GM21360 (cell line): ENCODE results near the gene TNNI3K.

ENCODE experiments used
- ATAC-seq: cut with Tn5 transposase; IDR thresholded peaks from one replicate; pipeline ENCODE4 v1.9.1; 2021; ENCODE audit warnings: mild to moderate bottlenecking, moderate library complexity; ENCODE audit not compliant: unreplicated experiment

The TNNI3K gene

DNA sequence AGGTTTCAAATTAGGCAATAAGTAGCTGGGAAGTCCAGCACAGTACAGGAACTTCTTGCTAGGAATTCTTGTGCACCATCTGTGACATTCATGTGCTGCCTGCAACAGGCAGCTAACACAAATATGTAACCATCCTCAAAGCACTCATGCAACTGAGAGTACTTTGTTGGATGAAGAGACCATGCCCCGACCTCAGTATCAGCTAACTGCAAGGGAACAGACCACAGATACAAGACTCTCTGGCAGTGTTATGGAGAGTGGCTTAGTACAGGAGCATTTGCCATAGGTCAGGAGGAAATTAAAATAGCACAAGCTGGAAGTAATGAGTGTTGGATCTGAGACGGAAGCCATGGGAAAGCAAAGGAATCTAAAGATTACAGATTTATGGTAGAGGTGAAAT lies 153.7 kb downstream of the TNNI3K start:
- no peak for ATAC-seq

DNA sequence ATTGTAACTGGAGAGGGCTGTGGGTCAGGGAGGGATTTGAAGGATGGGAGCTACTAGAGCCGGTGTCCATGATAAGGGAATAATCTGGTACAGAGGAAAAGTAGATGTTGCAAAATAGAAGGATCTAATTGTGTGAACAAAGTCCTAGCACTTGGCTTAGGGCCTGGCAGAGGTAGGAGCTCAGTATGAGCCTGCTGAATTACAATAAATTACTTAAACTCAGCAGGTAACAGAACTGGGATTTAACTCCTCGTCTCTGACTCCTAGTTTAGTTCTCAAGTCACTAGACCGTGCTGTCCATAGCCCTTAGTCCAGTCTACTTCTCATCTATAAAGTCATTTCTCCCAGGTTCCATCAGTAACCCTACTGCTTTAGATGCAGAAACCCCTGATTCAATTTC lies 157.0 kb downstream of the TNNI3K start:
- ATAC-seq, result no peak

DNA sequence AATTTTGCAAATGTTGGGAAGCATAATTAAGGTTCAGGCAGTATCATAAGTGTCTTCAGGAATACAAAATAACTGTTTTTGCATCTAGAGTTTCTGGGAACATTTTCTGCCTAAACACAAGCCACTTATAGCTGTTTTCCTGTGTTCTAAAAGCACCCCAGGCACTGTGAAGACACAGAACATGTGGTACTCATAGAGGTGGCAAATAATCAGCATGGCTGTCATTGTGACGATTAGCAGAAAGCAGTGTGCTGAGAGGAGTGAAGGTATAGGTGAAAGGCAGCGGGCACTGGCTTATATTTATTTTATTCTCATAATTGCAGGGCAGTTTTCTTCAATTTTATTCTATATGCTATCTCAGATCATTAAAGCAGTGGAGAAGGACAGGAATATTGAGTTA lies 157.7 kb downstream of the TNNI3K start:
- ATAC-seq, result no peak

DNA sequence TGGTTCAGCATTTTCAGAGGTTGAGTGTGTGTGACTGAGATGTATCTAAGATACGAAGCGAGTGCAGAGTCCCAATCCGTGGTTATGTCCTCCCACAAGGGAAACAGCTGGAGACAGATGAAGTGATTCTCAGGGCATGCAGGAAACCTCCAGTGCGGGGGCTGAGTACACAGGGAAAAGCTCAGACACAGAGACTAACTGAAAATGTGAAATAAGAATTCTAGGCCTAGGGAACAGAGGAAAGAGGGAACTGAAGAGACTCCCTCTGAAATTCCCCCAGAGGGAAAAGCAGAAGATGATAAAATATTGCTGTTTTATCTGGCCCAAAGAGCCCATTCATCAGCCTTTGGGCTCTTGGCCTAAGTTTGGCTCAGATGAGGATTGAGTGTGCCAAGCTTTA lies 160.4 kb downstream of the TNNI3K start:
- no peak for ATAC-seq

DNA sequence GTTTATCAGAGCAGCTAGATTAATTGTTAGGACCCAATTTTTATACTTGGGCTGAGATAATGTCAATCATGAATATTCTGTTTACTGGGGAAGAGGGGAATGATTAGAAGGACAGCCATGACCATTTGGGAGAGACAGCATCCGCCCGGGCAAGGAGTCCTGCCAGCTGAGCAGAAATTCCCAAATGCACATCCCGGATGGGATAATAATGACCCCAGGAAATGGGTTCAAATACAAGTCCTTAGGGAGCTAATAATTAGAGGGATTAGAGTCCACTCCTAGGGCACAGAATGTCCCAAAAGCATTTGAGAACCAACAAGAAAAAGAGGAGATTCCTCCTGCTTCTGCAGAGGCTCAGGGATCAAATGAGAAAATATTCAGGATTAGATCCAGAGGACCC lies 161.3 kb downstream of the TNNI3K start:
- no peak for ATAC-seq

DNA sequence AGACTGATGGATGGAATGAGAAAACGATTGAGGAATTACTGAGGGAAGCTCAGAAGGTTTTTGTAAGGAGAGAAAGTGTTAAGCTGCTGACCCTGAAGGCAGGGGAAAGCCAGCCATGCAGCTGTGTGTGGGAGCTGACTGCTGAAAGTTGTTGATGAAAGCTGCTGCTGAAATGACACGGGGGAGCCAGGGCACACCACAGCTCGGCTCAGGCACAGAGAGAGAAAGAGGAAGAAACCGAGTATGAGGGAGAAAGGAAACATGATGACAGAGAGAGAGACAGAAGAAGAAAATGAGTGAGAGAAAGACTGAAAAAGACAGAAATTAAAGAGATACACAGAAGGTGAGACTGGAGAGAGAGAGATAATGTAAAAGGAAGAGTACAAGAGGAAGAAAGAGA lies 161.7 kb downstream of the TNNI3K start:
- ATAC-seq, result peak; percentile 54

DNA sequence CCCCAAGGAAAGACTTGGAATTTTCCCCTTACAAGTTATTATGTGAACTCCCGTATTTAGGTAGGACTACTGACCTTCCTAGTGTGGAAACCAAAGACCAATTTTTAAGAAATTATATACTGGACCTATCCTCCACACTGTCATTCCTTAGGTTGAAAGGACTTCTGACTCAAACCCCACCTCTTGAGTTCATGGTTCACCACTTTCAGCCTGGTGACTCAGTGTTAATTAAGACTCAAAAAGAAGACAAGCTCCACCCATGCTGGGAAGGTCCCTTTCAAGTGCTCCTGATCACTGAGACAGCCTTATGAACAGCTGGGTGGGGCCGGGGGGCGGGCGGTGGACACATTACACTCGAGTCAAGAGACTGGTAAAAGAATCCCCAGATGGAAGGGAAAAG lies 164.1 kb downstream of the TNNI3K start:
- peak; percentile 65 for ATAC-seq

DNA sequence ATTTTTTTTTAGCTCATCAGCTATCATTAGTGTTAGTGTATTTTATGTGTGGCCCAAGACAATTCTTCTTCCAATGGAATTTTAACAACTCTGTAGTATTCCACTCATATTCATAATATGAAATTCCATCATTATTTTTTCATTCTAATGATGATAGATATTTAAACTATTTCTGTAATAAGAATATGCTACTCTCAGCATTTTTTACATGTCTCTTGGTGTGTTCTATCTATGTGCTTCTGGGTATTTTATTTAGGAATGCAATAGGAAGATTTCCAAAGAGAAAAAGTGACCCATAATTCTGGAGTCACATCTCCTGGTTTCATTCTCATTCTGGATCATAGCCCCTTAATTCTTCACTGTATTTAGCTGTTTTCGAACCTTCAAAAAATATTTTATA lies 167.7 kb downstream of the TNNI3K start:
- no peak for ATAC-seq

DNA sequence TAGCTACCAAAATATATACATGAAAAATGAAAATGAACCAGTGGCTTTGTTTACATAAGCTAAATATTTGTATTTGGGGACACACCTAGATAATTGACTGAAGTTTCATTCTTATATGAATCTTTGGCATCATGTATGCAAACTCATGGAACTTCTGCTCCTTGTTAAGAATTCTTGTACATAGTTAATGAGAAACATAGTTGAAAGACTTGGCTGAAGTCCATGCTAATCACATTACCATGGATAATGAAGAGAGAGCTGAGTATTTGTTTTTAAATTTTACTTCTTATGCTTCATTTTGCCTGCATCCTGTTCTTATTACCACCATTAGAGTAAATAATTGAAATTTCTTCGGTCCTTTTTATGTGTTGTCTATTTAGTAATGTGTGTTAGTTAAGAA lies 168.4 kb downstream of the TNNI3K start:
- no peak for ATAC-seq

DNA sequence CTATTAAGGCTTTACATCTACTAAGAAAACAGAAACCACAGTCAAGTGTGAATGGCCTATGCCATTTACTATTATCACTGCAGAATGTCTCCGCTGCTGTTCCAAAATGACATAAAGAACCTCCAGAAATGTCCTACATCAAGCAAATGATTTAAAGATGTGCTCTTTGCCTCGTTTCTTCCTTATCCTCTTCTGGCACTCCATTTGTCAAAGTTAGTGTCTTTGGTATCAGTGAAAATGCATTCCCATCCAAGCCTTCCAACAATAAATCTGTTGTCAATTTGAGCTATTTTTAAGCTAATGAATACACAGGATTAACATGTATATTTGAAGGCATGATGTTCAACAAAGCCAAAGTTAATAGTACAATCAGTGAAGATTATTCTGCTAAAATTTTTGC lies 171.6 kb downstream of the TNNI3K start:
- ATAC-seq, result no peak

DNA sequence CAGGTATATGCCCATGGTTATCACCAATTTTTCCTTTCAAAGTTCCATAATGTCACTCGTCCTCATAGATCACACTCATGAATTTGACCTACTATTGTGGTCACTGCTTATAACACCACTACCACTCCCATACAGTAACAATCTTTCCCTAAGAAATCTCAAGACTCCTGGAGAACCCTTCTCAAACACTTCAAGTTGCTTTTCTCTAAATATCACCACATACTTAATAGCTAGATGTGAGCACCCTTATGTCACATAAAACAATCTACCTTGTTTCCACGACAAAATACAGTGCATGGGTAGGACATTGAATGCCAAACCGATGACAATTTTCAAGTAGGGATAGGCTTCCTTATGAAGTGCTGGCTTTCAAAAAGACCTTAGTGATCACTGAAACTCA lies 172.7 kb downstream of the TNNI3K start:
- ATAC-seq, result no peak

DNA sequence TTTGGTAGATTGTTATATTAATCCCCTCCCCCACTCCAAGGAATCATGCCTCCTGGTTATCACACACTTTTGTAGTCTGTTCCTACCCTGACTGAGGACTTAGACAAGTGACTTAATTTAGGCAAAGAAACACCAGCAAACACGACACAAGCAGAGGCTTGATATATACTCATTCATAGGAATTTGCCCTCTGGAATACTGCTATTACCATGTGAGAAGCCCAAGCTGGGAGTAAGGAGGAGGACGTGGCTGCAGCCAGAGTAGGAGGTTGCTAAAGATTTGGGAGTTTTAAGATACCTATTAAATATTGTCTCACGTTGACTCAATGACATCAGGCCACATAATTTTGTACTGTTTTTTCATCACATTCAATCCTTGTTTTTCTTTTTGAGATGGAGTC lies 177.1 kb downstream of the TNNI3K start:
- no peak for ATAC-seq

DNA sequence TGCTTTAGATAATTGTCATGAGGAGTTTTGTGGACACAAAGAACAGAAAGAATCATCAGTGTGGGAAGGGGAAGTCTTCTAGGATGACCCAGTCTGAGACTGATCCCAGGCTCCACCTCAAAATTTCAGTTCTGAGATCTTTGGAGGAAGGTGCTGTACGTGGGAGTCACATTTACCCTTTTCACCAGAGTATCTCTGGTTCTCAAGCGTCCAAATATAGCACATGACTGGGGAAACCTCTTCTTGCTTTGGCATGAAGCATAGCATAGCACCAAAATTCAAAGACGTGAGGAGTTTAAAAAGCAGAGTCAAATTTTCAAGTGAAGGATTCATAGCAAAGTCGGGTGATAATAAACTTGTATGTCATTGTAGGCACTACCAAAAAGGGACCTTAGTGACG lies 180.7 kb downstream of the TNNI3K start:
- no peak for ATAC-seq

DNA sequence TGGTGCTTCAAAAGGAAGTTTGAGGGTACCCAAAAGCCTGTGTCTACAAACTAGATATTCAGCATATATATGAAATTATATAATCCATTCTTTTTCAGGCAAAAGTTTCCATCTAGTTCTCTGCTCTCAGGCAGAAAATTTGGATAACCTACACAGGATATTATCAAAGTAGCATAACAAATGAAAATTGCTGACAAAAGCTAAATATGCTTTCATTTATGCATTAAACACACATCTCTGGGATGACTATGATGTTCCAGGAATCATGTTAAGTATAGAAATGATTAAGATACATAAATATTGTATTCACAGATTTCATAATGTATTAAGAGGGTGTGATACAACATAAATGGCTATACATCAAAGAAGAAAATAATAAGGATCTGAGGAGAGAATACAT lies 184.4 kb downstream of the TNNI3K start:
- ATAC-seq, result no peak

DNA sequence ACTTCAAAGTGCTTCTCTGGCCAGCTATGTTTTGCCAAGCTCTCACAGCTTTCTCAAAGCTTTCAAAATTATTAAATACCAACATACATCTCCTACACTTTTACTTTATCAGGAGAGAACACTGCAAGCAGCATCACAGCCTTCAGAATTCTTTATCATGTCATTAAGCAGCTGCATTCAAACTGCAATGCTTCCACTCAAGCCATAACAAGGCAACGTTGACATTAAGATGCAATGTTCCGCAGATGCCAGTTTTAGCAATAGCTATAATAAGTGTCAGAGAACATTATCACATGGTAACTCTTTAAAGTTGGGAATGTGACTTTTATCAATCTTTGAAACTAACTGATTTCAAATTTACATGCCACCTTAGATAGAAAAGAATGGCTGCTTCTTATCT lies 185.3 kb downstream of the TNNI3K start:
- ATAC-seq, result no peak

DNA sequence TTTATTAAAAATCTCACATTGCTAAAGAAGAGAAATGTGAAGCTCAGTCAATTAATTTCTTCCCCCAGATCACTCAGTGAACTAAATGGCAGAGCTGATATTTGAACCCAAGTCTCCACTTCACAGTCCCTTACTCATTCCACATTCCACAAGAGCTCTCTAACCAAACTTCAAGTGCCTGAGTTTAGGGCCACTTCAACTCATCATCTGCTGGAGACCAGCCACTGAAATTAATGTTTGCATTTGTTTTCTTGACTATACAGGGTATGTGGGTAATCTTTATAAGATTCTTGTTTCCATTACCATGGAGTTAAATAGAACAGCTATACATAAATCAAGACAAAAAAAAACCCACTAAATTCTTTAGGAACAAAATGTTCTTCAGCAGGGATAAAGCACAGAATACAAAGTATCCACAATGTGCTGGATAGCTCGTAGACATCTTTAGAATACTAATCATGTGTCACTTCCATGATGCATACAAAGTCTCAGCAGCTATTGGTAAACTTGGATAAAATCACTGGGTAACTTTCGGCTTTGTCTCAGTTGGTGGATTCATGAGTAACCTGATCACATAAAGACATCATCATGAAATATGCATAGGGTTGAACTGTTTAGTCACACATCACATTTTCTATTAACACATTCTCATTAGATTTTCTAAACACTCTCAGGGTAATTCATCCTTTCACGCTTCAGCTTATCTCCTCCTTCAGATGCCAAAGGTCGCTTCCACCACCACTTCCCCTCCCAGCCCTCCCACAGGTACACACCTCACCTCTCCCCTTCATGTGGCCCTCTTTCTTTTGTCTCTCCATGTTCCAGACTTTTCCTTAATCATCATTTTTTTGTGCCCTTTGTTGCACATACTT lies 187.5 kb downstream of the TNNI3K start:
- no peak for ATAC-seq

DNA sequence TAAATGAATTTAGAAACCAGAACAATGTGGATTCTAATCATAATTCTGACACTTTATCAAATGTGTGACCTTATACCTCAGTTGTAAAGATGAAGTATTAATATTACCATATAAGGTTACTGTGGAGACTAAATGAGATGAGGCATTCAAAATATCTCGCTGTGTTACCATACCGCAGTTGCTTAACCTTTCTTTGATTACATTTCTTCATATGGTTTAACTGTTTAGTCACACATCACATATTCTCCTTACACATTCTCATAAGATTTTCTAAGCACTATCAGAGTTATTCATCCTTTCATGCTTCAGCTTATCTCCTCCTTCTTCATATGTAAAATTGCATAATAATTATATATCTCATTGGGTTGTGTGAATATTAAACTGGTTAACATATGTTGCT lies 188.3 kb downstream of the TNNI3K start:
- ATAC-seq, result no peak

DNA sequence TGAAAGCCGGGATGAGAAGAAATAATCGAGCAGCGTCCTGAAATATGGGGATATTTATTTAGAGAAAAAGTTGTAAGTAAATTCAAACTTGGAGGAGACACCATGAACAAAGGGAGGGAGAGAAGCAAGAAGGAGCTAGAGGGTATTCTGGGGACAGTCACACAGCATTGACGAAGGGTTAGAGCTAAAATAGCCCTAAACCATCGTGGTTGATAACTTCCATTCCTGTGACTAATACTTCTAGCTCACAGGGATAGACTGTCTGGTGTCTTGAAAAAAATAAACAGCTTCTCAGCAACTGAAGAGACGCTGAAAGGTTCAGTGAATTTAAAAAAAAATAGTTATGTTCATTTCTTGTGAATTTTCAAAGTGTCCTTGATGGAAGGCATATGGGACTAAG lies 190.5 kb downstream of the TNNI3K start:
- ATAC-seq, result no peak

DNA sequence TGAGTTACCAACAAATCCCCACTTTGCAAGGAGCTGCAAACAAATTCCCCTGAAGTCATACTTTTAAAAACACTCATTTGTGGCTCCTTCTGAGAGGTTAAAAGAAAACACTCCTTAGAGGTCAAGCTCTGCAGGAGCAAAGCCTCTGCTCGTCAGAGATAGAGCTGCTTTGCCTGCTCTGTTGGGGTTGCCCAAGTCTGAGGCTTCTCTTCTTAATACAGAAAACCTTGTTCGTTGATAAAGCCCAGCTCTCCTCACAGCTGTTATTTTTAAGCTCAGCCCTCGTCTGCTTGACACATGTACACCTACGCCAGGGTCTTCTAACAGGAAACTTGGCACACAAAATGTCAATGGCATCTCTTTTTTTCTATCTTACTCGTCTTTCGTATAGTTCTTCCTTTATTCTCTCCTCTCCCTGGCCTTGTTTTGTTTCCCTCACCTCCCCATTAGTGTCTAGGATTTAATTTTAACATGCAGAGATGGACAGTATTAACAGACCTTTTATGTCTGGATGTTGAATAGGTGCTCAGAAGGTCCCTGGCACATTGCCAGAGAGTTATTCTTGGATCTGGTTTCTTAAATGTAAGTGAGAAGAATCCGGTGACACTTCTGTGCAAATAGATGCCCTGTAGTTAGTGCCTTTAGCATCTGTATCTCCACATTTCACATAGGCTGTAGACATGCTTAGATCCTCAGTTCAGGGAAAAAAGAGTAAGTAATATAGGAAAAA lies 191.2 kb downstream of the TNNI3K start:
- no peak for ATAC-seq

DNA sequence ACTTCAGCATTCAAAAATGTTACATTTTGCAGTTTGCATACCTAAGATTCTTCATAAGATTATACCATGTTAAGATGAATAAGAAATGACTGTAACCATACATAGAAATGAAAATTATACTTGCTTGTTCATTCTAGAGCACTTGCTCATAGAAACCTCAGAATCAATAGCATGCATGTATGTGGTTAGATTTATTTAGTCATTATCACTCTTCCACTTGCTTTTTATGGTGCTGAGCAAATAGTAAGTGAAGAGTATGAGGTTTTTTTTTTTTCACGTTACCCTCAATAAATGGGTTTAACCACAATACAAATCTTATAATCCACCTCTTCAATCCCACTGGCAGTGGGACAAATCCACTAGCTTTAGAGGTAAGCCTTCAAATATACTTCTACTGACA lies 192.5 kb downstream of the TNNI3K start:
- no peak for ATAC-seq

DNA sequence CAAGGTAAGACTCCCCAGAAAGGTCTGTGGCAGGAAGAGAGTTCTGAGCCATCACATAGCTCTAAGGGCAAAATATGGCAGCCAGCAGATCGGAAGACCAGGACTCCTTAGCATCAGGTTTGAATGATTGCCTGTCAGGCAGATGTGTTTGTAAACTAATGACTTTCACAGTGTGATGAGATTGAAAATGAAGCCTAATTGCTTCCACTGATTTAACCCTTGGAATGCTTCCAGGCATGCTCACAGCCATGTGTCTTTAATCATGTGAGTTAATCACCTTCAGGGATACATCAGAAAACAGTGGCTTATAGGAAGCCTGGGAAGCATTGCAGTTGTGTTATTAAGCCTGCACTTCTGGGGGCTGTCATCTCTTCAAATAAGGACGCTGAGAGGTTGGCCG lies 194.4 kb downstream of the TNNI3K start:
- ATAC-seq, result no peak

DNA sequence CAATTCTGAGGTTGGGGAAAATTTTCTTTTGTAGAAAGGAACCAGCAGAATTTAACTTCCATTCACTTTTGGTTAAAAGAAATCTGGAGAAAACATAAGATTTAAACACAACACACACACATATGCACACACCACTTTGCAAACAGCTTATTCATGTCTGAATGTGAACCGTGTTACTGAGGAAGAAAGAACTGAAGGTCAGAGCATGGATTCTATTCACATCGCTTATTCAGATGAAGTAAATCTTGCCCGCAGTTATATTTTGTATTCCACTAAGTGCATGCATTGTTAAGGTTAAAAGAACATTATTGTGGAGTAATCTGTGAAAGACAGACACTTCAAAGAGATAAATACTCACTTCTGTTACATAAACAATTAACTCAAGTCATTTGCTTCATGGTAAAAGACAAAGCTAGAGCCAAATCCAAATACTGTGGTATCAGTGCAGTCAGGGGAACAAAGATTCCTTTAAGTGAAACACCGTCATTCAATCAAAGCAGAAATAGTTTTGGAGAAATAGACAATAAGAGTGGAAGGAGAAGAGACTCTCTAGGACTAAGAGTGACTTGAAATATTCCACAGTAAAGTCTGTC lies 195.3 kb downstream of the TNNI3K start:
- ATAC-seq, result no peak
